Parathyroid adenoma (tissue), 2 donors: ENCODE data around the gene SPNS1.

ENCODE experiments used
- H2AFZ ChIP-seq: fragments of 300-600 bp; sonication (generic); one replicate; pipeline ENCODE4 v1.7.0; 2017; ENCODE audit warnings: antibody characterized with exemption, mild to moderate bottlenecking
- H3K27ac ChIP-seq: fragments of 300-600 bp; sonication (generic); one replicate; pipeline ENCODE4 v1.7.0; 2017
- H3K27me3 ChIP-seq: fragments of 300-600 bp; sonication (generic); one replicate; pipeline ENCODE4 v1.7.0; 2017; ENCODE audit warnings: low read length; ENCODE audit not compliant: control insufficient read depth, insufficient read depth
- H3K36me3 ChIP-seq: fragments of 300-600 bp; sonication (generic); one replicate; pipeline ENCODE4 v1.7.0; 2017; ENCODE audit warnings: low read length; ENCODE audit not compliant: control insufficient read depth, insufficient read depth
- H3K4me1 ChIP-seq: fragments of 300-600 bp; sonication (generic); one replicate; pipeline ENCODE4 v1.7.0; 2017; ENCODE audit warnings: control low read depth
- H3K4me2 ChIP-seq: fragments of 300-600 bp; sonication (generic); one replicate; pipeline ENCODE4 v1.7.0; 2017; ENCODE audit warnings: low read length
- H3K4me3 ChIP-seq: fragments of 300-600 bp; sonication (generic); one replicate; pipeline ENCODE4 v1.7.0; 2017; ENCODE audit warnings: low read depth, low read length
- H3K79me2 ChIP-seq: fragments of 300-600 bp; sonication (generic); one replicate; pipeline ENCODE4 v1.7.0; 2017; ENCODE audit warnings: control low read depth
- H3K9ac ChIP-seq: fragments of 300-600 bp; sonication (generic); one replicate; pipeline ENCODE4 v1.7.0; 2017; ENCODE audit warnings: mild to moderate bottlenecking
- H3K9me3 ChIP-seq: fragments of 300-600 bp; sonication (generic); one replicate; pipeline ENCODE4 v1.7.0; 2017; ENCODE audit warnings: low read length; ENCODE audit not compliant: control insufficient read depth
- TF ChIP-seq, protein P1 (sequence below): fragments of 300-600 bp; sonication (generic); IDR thresholded peaks from one replicate; pipeline ENCODE4 v1.7.0; 2017; ENCODE audit warnings: antibody characterized with exemption, mild to moderate bottlenecking
- donor health status: primary hyperparathyroidism.

SPNS1 gene

DNA sequence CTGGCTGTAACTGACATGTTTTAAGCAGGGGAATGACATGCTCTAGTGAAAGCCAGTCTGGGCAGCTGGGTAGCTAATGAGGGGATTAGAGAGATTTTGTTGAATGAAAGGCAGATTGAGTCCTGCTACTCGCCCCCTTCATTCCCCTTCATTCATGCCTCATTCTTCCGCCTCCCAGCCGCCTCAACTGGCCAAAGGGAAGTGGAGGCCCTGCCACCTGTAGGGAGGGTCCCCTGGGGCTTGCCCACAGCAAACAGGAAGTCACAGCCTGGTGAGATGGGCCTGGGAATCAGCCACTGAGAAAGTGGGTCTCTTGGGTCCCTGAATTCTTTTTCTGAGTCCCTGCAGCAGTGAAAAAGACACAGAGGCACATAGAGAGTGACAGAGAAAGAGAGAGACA is 43.9 kb upstream of the SPNS1 start:
- no peak overlapping the region for H3K4me2 ChIP-seq
- H2AFZ ChIP-seq: no peak overlapping the region
- TF ChIP-seq, protein P1, sequence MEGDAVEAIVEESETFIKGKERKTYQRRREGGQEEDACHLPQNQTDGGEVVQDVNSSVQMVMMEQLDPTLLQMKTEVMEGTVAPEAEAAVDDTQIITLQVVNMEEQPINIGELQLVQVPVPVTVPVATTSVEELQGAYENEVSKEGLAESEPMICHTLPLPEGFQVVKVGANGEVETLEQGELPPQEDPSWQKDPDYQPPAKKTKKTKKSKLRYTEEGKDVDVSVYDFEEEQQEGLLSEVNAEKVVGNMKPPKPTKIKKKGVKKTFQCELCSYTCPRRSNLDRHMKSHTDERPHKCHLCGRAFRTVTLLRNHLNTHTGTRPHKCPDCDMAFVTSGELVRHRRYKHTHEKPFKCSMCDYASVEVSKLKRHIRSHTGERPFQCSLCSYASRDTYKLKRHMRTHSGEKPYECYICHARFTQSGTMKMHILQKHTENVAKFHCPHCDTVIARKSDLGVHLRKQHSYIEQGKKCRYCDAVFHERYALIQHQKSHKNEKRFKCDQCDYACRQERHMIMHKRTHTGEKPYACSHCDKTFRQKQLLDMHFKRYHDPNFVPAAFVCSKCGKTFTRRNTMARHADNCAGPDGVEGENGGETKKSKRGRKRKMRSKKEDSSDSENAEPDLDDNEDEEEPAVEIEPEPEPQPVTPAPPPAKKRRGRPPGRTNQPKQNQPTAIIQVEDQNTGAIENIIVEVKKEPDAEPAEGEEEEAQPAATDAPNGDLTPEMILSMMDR: no peak
- H3K4me1 ChIP-seq: peaks cover 2% of the 10 kb centered on the region
- H3K4me3 ChIP-seq: no peak overlapping the region
- no peaks in the 10 kb centered on the region for H3K36me3 ChIP-seq
- H3K27me3 ChIP-seq: no peaks in the 10 kb centered on the region
- no peak overlapping the region for H3K9ac ChIP-seq
- no peaks in the 10 kb centered on the region for H3K9me3 ChIP-seq
- no peak overlapping the region for H3K27ac ChIP-seq
- H3K79me2 ChIP-seq: no peaks in the 10 kb centered on the region

DNA sequence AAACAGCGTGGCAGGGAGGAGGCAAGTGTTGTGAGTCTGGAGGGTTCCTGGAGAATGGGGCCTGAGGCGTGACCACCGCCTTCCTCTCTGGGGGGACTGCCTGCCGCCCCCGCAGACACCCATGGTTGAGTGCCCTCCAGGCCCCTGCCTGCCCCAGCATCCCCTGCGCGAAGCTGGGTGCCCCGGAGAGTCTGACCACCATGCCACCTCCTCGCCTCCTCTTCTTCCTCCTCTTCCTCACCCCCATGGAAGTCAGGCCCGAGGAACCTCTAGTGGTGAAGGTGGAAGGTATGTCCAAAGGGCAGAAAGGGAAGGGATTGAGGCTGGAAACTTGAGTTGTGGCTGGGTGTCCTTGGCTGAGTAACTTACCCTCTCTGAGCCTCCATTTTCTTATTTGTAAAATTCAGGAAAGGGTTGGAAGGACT is 42.8 kb upstream of the SPNS1 start, which contains the start of gene CD19:
Gene CD19, plus strand, starts transcription at position 171 of the 425 bp plus-strand sequence. Its CDS starts 30 bp downstream, at position 201.
- Histone ChIP-seq H3K27me3 (no peaks in the 10 kb centered on the region), H3K27ac (no peak within 1 kb of the TSS), H3K9ac (no peak within 1 kb of the TSS), H3K36me3 (no peaks in the 10 kb centered on the region), H3K4me3 (no peak within 1 kb of the TSS), H3K4me1 (no peaks in the 10 kb centered on the region), H3K9me3 (no peaks in the 10 kb centered on the region), H2AFZ (no peak within 1 kb of the TSS), H3K4me2 (no peak within 1 kb of the TSS), H3K79me2 (no peaks in the 10 kb centered on the region)
- TF ChIP-seq, protein P1: no peak

DNA sequence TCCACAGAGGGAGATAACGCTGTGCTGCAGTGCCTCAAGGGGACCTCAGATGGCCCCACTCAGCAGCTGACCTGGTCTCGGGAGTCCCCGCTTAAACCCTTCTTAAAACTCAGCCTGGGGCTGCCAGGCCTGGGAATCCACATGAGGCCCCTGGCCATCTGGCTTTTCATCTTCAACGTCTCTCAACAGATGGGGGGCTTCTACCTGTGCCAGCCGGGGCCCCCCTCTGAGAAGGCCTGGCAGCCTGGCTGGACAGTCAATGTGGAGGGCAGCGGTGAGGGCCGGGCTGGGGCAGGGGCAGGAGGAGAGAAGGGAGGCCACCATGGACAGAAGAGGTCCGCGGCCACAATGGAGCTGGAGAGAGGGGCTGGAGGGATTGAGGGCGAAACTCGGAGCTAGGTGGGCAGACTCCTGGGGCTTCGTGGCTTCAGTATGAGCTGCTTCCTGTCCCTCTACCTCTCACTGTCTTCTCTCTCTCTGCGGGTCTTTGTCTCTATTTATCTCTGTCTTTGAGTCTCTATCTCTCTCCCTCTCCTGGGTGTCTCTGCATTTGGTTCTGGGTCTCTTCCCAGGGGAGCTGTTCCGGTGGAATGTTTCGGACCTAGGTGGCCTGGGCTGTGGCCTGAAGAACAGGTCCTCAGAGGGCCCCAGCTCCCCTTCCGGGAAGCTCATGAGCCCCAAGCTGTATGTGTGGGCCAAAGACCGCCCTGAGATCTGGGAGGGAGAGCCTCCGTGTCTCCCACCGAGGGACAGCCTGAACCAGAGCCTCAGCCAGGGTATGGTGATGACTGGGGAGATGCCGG is 42.0 kb upstream of the SPNS1 start:
- TF ChIP-seq, protein P1: no peak
- Histone ChIP-seq H3K4me1 (no peaks in the 10 kb centered on the region), H3K4me3 (no peak overlapping the region)

DNA sequence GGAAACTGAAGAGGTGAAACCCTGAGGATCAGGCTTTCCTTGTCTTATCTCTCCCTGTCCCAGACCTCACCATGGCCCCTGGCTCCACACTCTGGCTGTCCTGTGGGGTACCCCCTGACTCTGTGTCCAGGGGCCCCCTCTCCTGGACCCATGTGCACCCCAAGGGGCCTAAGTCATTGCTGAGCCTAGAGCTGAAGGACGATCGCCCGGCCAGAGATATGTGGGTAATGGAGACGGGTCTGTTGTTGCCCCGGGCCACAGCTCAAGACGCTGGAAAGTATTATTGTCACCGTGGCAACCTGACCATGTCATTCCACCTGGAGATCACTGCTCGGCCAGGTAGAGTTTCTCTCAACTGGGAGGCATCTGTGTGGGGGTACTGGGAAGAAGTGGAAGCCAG is 41.4 kb upstream of the SPNS1 start:
- H3K4me3 ChIP-seq: no peak overlapping the region
- no peaks in the 10 kb centered on the region for H3K4me1 ChIP-seq
- no peak overlapping the region for H3K9ac ChIP-seq
- no peaks in the 10 kb centered on the region for H3K36me3 ChIP-seq
- TF ChIP-seq, protein P1: no peak
- H2AFZ ChIP-seq: no peak overlapping the region
- H3K27ac ChIP-seq: no peak overlapping the region
- no peaks in the 10 kb centered on the region for H3K9me3 ChIP-seq
- no peak overlapping the region for H3K4me2 ChIP-seq
- H3K79me2 ChIP-seq: no peaks in the 10 kb centered on the region
- no peaks in the 10 kb centered on the region for H3K27me3 ChIP-seq

More for the DNA sequence above, 42.0 kb upstream of the SPNS1 start:
- Histone ChIP-seq H3K4me2 (no peak overlapping the region), H3K79me2 (no peaks in the 10 kb centered on the region), H3K27ac (no peak overlapping the region), H3K9ac (no peak overlapping the region), H3K27me3 (no peaks in the 10 kb centered on the region), H3K9me3 (no peaks in the 10 kb centered on the region), H3K36me3 (no peaks in the 10 kb centered on the region), H2AFZ (no peak overlapping the region)

DNA sequence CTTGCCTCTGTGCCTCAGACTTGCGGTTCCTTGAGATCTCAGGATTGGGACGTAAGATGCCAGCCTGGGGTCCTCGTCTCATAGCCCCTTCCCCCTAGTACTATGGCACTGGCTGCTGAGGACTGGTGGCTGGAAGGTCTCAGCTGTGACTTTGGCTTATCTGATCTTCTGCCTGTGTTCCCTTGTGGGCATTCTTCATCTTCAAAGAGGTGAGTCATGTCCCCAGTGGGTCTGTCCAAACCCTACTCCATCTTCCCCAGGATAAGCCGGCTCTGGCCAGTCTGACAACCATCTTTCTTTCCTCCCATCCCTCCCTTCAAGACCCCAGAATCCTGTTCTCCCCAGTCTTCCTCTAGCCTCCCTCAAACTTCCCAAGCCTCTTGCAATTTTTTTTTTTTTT is 39.2 kb upstream of the SPNS1 start:
- H3K4me1 ChIP-seq: no peaks in the 10 kb centered on the region
- H3K9ac ChIP-seq: no peak overlapping the region
- H3K79me2 ChIP-seq: no peaks in the 10 kb centered on the region
- no peak overlapping the region for H3K4me2 ChIP-seq
- no peak overlapping the region for H3K27ac ChIP-seq
- no peak overlapping the region for H2AFZ ChIP-seq
- H3K36me3 ChIP-seq: no peaks in the 10 kb centered on the region
- TF ChIP-seq, protein P1: no peak
- no peaks in the 10 kb centered on the region for H3K27me3 ChIP-seq
- H3K4me3 ChIP-seq: no peak overlapping the region
- no peaks in the 10 kb centered on the region for H3K9me3 ChIP-seq
